NCI-H1694 (cell line): ENCODE results near the gene IPO9.
A peak's percentile ranks its signal among the peaks of the same experiment; 100 is the strongest.
"Not testable (repeated sequence)": the region's sequence is repeated elsewhere in the genome, so short reads cannot be mapped to it uniquely, and the experiment has no call there.

Experiments used
- DNase-seq: peaks from one replicate; lab custom pipeline; 2025; lab: John Stamatoyannopoulos, UW

Gene IPO9

GRCh38 chr1:201889090-201889968 lies 60.4 kb downstream of the IPO9 start:
- DNase-seq, result no peak

GRCh38 chr1:201890223-201890622 lies 61.3 kb downstream of the IPO9 start:
- no peak for DNase-seq

DNA sequence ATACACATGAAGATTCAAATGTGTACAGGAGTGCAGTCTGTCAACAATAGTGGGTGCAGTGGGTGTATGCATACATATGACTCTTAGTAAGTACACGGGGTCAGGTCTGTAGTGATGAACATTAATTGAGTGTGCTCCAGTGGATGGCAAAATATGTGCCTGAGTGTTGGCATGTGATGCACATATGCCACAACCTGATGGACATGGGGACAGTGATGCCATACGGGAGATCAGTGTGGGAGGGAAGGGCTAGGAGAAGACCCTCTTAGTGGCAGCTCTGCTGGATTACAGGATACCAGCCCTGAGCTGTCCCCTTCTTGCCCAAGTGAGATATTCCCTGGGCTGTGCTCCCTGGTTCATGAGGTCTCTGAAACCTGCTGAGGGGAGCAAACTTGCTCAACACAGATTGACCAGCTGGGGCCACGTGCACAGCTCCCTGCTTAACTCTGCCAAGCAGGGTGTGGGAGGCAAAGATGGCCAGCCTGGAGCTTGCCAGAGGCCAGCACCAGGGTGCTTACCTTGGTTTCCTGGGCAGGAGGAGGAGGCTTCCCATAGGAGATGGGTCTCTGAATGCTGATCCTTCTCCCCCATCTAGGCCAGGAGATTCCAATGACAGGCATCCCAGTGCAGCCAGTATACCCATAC lies 62.0 kb downstream of the IPO9 start:
- no peak for DNase-seq

DNA sequence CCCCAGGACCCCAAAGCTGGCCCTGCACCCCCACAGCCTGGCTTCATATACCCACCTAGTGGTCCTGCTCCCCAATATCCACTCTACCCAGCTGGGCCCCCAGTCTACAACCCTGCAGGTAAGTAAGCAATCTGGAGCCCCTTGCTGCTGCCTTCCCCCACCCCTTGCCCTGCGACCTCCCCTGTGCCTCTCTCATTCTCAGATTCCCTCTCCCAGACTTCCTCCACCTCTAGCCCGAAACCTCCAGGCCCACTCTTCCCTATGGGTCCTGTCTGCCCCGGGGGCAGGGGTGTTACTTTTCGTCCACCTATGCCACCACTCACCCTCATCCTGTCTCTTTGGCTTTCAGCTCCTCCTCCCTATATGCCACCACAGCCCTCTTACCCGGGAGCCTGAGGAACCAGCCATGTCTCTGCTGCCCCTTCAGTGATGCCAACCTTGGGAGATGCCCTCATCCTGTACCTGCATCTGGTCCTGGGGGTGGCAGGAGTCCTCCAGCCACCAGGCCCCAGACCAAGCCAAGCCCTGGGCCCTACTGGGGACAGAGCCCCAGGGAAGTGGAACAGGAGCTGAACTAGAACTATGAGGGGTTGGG lies 62.6 kb downstream of the IPO9 start:
- no peak for DNase-seq

- DNase-seq, result no peak
Measured at GRCh38 chr1:201892211-201892610, 63.3 kb downstream of the IPO9 start.

GRCh38 chr1:201893431-201893830 lies 64.5 kb downstream of the IPO9 start:
- no peak for DNase-seq

GRCh38 chr1:201894343-201895119 lies 65.6 kb downstream of the IPO9 start:
- no peak for DNase-seq

GRCh38 chr1:201895120-201895665 lies 66.2 kb downstream of the IPO9 start:
- DNase-seq, result no peak

DNA sequence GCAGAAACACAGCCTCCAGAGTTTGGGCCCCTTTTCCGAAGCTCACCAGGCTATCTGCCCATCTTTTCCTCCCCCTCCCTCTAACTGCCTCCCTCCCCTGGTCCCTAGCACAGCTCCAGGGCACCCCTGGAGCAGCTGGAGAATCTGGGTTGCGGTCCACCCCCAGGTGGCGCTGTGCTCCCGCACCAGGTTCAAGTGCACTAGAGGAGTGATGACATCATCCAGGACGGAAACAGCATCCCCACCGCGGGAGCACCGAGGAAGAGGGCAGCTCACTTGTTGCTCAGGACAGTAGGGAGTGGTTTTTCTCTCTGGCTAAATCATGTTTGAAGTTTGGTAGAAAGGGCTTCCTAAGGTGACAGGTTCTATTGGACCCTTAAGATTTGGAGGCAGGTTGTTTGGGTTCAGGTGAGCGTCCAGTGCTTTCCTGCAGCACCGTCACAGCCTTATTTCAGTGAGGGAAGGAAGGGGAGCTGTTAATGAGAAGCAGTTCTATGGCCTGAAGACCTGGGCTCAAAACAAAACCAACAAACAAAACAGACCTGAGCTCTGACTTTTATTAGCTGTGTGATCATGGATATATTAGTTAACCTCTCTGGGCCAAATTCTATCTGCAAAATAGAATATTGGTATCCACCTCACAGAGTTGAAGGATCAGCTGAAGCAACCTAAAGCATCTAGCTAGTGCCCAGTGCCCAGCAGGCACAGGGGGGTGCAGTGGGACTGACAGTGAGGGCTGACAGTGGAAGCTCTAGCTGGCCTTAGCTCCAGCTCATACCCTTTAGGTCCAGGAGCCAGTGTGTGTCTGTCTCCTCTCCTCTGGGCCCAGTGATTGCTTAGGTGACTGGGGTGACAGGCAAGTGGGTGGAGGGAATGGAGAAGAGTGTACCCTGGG lies 67.2 kb downstream of the IPO9 start:
- peak; percentile 92 for DNase-seq

GRCh38 chr1:201896951-201897391 lies 68.0 kb downstream of the IPO9 start:
- no peak for DNase-seq

GRCh38 chr1:201898240-201898894 lies 69.4 kb downstream of the IPO9 start:
- no peak for DNase-seq

DNA sequence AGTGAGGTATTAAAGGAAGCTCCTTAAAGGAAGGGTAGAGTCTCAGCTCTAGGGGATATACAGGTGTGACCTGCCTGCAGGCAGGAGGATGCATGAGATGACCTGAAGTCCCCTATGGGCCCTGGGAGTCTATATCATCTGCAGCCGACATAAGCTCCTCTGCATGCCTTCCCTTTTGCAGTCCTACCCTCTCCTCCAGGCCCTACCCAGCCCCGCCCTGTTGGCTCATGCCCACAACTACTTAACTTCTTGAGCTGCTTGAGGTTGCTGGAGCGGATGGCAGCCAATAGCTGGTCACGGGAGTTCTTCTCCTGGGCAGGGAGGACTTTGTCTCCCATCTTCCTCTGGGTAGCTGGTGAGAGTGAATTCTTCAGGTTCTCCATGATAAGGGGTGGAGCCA lies 70.0 kb downstream of the IPO9 start:
- DNase-seq, result no peak

DNA sequence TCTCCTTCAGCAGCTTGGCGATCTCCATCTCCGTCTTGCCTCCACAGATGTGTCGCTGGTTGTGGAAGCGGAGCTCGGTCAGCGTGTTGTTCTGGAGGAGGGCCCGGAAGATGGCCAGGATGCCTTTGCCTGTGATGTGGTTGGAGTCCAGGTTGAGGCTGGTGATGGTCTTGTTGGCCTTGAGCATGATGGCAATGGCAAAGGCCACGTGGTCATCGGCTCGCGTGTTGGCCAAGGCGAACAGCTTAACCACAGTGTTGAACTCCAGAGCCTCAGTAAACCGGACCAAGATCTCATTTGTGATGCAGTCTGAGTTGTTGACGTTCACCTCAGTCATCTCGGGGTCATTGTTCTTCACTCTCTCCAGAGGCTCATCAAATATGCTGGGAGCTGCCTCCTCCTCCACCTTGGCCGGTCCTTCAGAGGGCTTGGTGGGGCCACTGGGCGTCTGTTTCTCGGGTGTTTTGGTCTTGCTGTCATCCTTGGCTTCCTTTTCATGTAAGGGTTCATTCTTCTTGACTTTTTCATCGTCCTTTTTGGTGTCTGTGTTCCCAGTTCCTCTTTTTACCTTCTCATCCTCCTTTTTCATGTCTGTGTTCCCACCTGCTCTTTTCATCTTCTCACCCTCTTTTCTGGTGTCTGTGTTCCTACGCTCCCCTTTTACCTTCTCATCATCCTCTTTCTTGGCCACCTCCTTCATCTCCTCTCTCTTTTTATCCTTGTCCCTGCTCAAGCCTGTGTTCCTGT lies 70.9 kb downstream of the IPO9 start:
- DNase-seq, result no peak

DNA sequence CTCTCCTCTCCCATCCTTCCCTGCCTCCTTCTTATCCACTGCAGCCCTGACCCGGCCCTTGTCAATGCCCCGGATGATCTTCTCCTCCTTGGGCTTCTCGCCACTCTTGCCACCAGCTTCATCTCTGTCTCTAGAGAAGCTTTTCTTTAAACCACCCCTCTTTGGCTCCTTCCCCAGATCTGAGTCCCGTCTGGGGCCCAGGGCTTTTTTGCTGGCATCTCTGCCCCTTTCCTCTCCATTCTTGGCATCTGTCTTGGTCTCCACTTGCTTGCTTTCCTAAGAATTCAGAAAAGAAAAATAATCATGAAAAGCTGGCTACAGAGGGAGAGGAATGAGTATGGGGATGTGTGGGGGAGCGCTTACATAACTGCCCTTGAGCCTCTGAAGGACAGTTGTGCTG lies 71.5 kb downstream of the IPO9 start:
- DNase-seq, result no peak

DNA sequence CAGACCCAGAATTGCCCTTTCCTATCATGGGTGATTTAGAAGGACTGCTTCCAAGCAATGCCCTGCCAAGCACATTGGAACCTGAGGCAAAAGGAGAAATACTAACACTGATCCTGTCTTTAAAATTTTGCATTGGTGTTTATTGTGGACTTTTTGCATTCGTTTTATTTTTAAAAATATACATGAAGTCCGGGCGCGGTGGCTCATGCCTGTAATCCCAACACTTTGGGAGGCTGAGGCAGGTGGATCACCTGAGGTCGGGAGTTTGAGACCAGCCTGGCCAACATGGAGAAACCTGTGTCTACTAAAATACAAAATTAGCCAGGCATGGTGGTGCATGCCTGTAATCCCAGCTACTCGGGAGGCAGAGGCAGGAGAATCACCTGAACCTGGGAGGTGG lies 72.1 kb downstream of the IPO9 start:
- DNase-seq, result not testable (repeated sequence)

GRCh38 chr1:201902198-201902597 lies 73.2 kb downstream of the IPO9 start:
- DNase-seq, result no peak

DNA sequence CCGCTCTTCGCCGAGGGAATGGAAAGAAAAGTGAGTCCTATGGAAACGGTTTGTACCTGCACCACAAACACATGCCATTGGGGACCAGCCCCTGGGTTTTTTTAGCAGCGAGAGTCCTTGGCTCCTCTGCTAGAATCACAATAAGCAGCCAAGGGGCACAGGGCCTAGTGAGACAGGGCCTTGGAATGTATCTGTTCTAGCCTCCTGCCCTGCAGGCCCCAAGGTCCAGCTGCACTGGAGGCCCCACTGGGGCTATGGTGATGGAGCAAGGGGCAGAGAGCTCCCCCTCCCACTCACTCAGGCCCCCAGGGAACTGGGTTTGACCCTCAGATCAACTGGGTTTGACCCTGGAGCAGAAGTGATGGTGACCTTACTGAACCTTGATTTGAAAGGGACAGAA lies 74.2 kb downstream of the IPO9 start:
- no peak for DNase-seq

DNA sequence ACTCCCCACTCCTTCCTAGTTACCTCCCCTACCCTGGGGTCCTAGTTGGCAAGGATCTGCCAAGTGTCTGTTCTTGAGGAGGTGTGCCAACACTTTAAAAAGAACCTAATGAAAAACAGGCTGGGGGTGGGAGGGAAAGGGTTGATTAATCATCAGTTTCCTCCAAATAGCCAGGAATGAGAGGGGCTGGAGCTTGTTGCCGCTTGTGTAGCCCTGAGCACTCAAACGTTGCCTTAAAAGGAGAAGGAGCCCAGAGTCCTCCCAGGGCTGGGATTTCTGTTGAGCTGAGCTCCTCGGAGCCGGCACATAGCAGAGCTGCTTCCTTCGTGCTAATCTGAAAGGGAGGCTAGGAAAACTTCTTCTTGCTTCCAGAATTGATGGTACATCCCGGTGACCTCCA lies 75.6 kb downstream of the IPO9 start:
- DNase-seq, result no peak

DNA sequence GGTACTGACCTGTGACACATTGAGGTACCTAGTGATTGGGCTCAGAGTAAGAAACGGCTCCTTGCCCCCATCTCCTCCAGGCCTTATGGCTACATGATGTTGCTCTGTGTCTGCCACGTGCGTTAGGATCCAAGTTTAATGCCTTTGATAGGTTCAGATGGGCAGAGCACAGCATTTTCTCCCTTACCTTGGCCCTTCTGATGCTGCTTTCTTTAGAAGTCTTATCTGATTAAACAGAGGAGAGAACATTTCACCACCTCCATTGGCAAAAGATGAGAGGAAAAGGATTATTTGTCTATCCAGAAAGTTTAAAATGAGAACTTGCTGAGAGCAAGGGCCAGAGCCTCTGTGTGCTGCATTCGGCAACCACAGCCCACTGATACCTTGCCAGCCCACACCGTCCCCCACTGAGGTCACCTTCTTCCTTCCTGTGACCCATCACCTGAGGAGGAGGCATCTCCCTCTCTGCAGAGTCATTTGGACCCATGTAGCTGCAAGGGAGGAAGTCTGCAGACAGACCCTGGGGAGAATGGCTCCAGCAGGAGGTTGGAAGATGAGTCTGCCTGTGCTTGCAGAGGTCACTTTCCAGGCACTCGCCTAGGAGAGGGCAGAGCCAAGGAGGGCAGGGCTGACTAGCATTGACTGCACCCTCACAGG lies 76.4 kb downstream of the IPO9 start:
- no peak for DNase-seq
